HFF-Myc (cell line): Measurements from ENCODE around the gene MFSD2A.

Experiments
- DNase-seq: peaks from one replicate; pipeline ENCODE4 v3.0.0-alpha.2; 2011; ENCODE audit warnings: low read depth; ENCODE audit errors: extremely low read depth
- H3K4me3 ChIP-seq: replicated peaks from 2 replicates; pipeline ENCODE4 v1.5.1; 2011; ENCODE audit warnings: low read depth, mild to moderate bottlenecking, control low read depth, low read length
- CTCF ChIP-seq: IDR thresholded peaks from 2 replicates; pipeline ENCODE4 v1.5.1; 2012; ENCODE audit warnings: mild to moderate bottlenecking, low read depth, low read length, control low read depth; ENCODE audit errors: missing control alignments

The MFSD2A gene

GRCh38 chr1:39917825-39918224 is 37.1 kb upstream of the MFSD2A start:
- H3K4me3 ChIP-seq, result no peak overlapping the region
- TF ChIP-seq CTCF, result no peak
- DNase-seq, result no peak

GRCh38 chr1:39919545-39919944 is 35.4 kb upstream of the MFSD2A start:
- peak; percentile 54 for TF ChIP-seq CTCF
- DNase-seq, result no peak
- no peak overlapping the region for H3K4me3 ChIP-seq

GRCh38 chr1:39922251-39922688 is 32.7 kb upstream of the MFSD2A start:
- H3K4me3 ChIP-seq, result no peak overlapping the region
- DNase-seq, result no peak
- TF ChIP-seq CTCF, result no peak

- H3K4me3 ChIP-seq, result no peak overlapping the region
- DNase-seq, result no peak
- no peak for TF ChIP-seq CTCF
These were observed 29.1 kb upstream of the MFSD2A start for GRCh38 chr1:39925721-39926342.

GRCh38 chr1:39926343-39926793 is 28.6 kb upstream of the MFSD2A start:
- DNase-seq, result no peak

GRCh38 chr1:39926820-39927219 is 28.1 kb upstream of the MFSD2A start:
- no peak for DNase-seq
- H3K4me3 ChIP-seq, result no peak overlapping the region
- no peak for TF ChIP-seq CTCF

More at GRCh38 chr1:39926343-39926793, 28.6 kb upstream of the MFSD2A start:
- TF ChIP-seq CTCF, result no peak
- H3K4me3 ChIP-seq, result no peak overlapping the region

- H3K4me3 ChIP-seq, result no peak overlapping the region
- TF ChIP-seq CTCF, result no peak
- DNase-seq, result no peak
These were observed 27.4 kb upstream of the MFSD2A start for GRCh38 chr1:39927538-39927937.
